COLO668 (cell line): ENCODE measurements around the gene GRIA4.
"Not testable (repeated sequence)": the region's sequence is repeated elsewhere in the genome, so short reads cannot be mapped to it uniquely, and the experiment has no call there.

Experiments
- DNase-seq: peaks from one replicate; lab custom pipeline; 2025; ENCODE audit not compliant: unreplicated experiment; lab: John Stamatoyannopoulos, UW

Gene GRIA4

GRCh38 chr11:105718641-105719040 lies 108.8 kb downstream of the GRIA4 start:
- DNase-seq, result no peak

- DNase-seq, result no peak
Measured at GRCh38 chr11:105719073-105719822, 109.4 kb downstream of the GRIA4 start.

GRCh38 chr11:105720096-105720495 lies 110.2 kb downstream of the GRIA4 start:
- DNase-seq, result no peak

GRCh38 chr11:105723269-105723668 lies 113.4 kb downstream of the GRIA4 start:
- DNase-seq, result no peak

GRCh38 chr11:105732611-105733010 lies 122.7 kb downstream of the GRIA4 start:
- DNase-seq, result no peak

- no peak for DNase-seq
Measured at GRCh38 chr11:105734426-105734825, 124.6 kb downstream of the GRIA4 start.

GRCh38 chr11:105738251-105738650 lies 128.4 kb downstream of the GRIA4 start:
- no peak for DNase-seq

GRCh38 chr11:105738986-105739795 lies 129.3 kb downstream of the GRIA4 start:
- no peak for DNase-seq

GRCh38 chr11:105740164-105740903 lies 130.5 kb downstream of the GRIA4 start:
- DNase-seq, result no peak

GRCh38 chr11:105741488-105742020 lies 131.7 kb downstream of the GRIA4 start:
- DNase-seq, result no peak

GRCh38 chr11:105754260-105754659 lies 144.4 kb downstream of the GRIA4 start:
- DNase-seq, result no peak

GRCh38 chr11:105754716-105755115 lies 144.8 kb downstream of the GRIA4 start:
- DNase-seq, result no peak

GRCh38 chr11:105757107-105757506 lies 147.2 kb downstream of the GRIA4 start:
- no peak for DNase-seq

GRCh38 chr11:105763594-105763993 lies 153.7 kb downstream of the GRIA4 start:
- no peak for DNase-seq

GRCh38 chr11:105767931-105768330 lies 158.1 kb downstream of the GRIA4 start:
- DNase-seq, result no peak

- DNase-seq, result no peak
Measured at GRCh38 chr11:105769627-105770026, 159.8 kb downstream of the GRIA4 start.

- DNase-seq, result not testable (repeated sequence)
Measured at GRCh38 chr11:105773452-105773851, 163.6 kb downstream of the GRIA4 start.

GRCh38 chr11:105774899-105775298 lies 165.0 kb downstream of the GRIA4 start:
- DNase-seq, result no peak

- DNase-seq, result no peak
Measured at GRCh38 chr11:105780781-105781525, 171.1 kb downstream of the GRIA4 start.

- DNase-seq, result no peak
Measured at GRCh38 chr11:105781807-105782206, 171.9 kb downstream of the GRIA4 start.

- no peak for DNase-seq
Measured at GRCh38 chr11:105783216-105783615, 173.3 kb downstream of the GRIA4 start.
